ENCODE measurements around the gene RNF215. TPM values are rescaled to one million over a fixed set of nuclear protein-coding genes. Genes with fewer than 3 reads are reported as not detected.

The RNF215 gene
- total and polyA plus RNA-seq, 2 of the 13 experiments (the other 11 are each of a cell fraction or from before 2014, with no cell fraction given), result 5.3 to 6.1 TPM

- H3K27ac ChIP-seq (ENCODE audit: extremely low read length, insufficient read depth, low read length), result no peak overlapping the region
- whole genome bisulfite sequencing (ENCODE audit: low lambda C conversion rate), result 97% methylated on average over 2 of the region's 2 CpGs
- H3K4me2 ChIP-seq (ENCODE audit: low read depth, low read length), result no peak overlapping the region
- no peak overlapping the region for H2AFZ ChIP-seq (ENCODE audit: low read length)
- ChIA-PET POLR2A (interaction anchor here (1.3 to 1.7 kb wide), 3 partner anchors 13 to 42 kb away, joined by 3 to 5 read pairs (median 5); partner anchors contain the start of genes CCDC157 and SF3A1), CTCF (ENCODE audit: low intra/inter-chr PET ratio, low total read pairs) (no interaction called here)
- no peaks in the 10 kb centered on the region for H3K79me2 ChIP-seq (ENCODE audit: insufficient read depth, low read length)
- TF ChIP-seq KAT2B (IDR thresholded peaks at IDR 0.05; ENCODE audit: borderline replicate concordance, low read depth, low read length) (no peak), ZNF543 (CRISPR knock-in tag; IDR thresholded peaks at IDR 0.05) (no peak), ZBTB26 (CRISPR knock-in tag; IDR thresholded peaks at IDR 0.05; ENCODE audit: borderline replicate concordance) (no peak), ZNF652 (CRISPR knock-in tag; IDR thresholded peaks at IDR 0.05; ENCODE audit: borderline replicate concordance, low read depth) (no peak), NFE2L1 (CRISPR knock-in tag; IDR thresholded peaks at IDR 0.05; ENCODE audit: borderline replicate concordance) (no peak), ZSCAN25 (CRISPR knock-in tag; IDR thresholded peaks at IDR 0.05) (no peak), SMARCE1 (IDR thresholded peaks at IDR 0.05; ENCODE audit: borderline replicate concordance) (no peak), IKZF5 (CRISPR knock-in tag; IDR thresholded peaks at IDR 0.05) (no peak), HNRNPK (IDR thresholded peaks at IDR 0.05; ENCODE audit: low read depth, low read length, poor library complexity, severe bottlenecking) (no peak), ZMYM2 (CRISPR knock-in tag; IDR thresholded peaks at IDR 0.05) (no peak), ZNF775 (CRISPR knock-in tag; IDR thresholded peaks at IDR 0.05; ENCODE audit: borderline replicate concordance) (no peak), MIXL1 (CRISPR knock-in tag; IDR thresholded peaks at IDR 0.05) (no peak), ZNF557 (CRISPR knock-in tag; IDR thresholded peaks at IDR 0.05) (no peak), DPF2 (CRISPR knock-in tag; IDR thresholded peaks at IDR 0.05; ENCODE audit: borderline replicate concordance, low read depth) (no peak), ZMYM3 (CRISPR knock-in tag; IDR thresholded peaks at IDR 0.05) (no peak)
- FAIRE-seq, result no peak
- no peaks in the 10 kb centered on the region for H4K20me1 ChIP-seq (ENCODE audit: insufficient read depth, low read length)
- no peak overlapping the region for H3K9ac ChIP-seq (ENCODE audit: insufficient read depth, low read depth, low read length)
- BruUV-seq (replicated peaks), result no TSS peak
- no peaks in the 10 kb centered on the region for H3K27me3 ChIP-seq (ENCODE audit: control insufficient read depth in 1 of 2, insufficient read depth in 2 of 2, low read length in 2 of 2)
- intact Hi-C loops (cut with micrococcal nuclease; ENCODE audit: unreplicated experiment) (no loop called here), in situ Hi-C loops (cut with HindIII; ENCODE audit: extremely low pct_ligation_motif_present, low pct_unique_long_range_greater_than_20kb) (no loop called here)
- no peak for DNase-seq (ENCODE audit: low spot score)
- peaks cover 14% of the 10 kb centered on the region for H3K4me1 ChIP-seq (ENCODE audit: insufficient read depth, low read length)
- no peaks in the 10 kb centered on the region for H3K9me3 ChIP-seq (ENCODE audit: low read length)
- H3K36me3 ChIP-seq (replicated peaks in 1 of 2; ENCODE audit: control insufficient read depth in 1 of 2, insufficient read depth in 2 of 2, low read length in 2 of 2), result peaks cover 39 to 54% of the 10 kb centered on the region in 2 experiments; a peak in 4 of 5 replicates
- no peak for ATAC-seq
- H3K4me3 ChIP-seq (replicated peaks in 1 of 3; ENCODE audit: insufficient read depth in 1 of 3, low read depth in 2 of 3, low read length in 3 of 3), result no peak overlapping the region
Observed at GRCh38 chr22:30332994-30333706, 54.1 kb downstream of the RNF215 start.
